AML-193 (cell line): ENCODE results near the gene BCLAF3.

Source experiments
- DNase-seq, 2 experiments: peaks; one replicate each; lab custom pipeline; 2025; lab: John Stamatoyannopoulos, UW

BCLAF3 gene

GRCh38 chrX:19990556-19991349, at the start of gene BCLAF3:
Gene BCLAF3 (minus strand): TSS chrX:19991061. CDS start chrX:19970264, 20,797 bp downstream.
- DNase-seq = peak; percentile 56 to 71

GRCh38 chrX:20038966-20039365, 48.1 kb upstream of the BCLAF3 start:
- DNase-seq = no peak

- DNase-seq = no peak
Observed at GRCh38 chrX:20037186-20037585, 46.3 kb upstream of the BCLAF3 start.

GRCh38 chrX:20032201-20032600, 41.3 kb upstream of the BCLAF3 start:
- no peak for DNase-seq

- DNase-seq = no peak
Observed at GRCh38 chrX:20029728-20030127, 38.9 kb upstream of the BCLAF3 start.

- no peak for DNase-seq
Observed at GRCh38 chrX:20028588-20028987, 37.7 kb upstream of the BCLAF3 start.

- no peak for DNase-seq
Observed at GRCh38 chrX:20026278-20026677, 35.4 kb upstream of the BCLAF3 start.

- no peak for DNase-seq
Observed at GRCh38 chrX:20019672-20020365, 29.0 kb upstream of the BCLAF3 start.

GRCh38 chrX:20016616-20016945, 25.7 kb upstream of the BCLAF3 start:
- no peak for DNase-seq

GRCh38 chrX:20015945-20016615, 25.2 kb upstream of the BCLAF3 start:
- no peak for DNase-seq

GRCh38 chrX:20015422-20015821, 24.6 kb upstream of the BCLAF3 start:
- DNase-seq = no peak

GRCh38 chrX:20011608-20012007, 20.7 kb upstream of the BCLAF3 start:
- no peak for DNase-seq

GRCh38 chrX:20007962-20008622, 17.2 kb upstream of the BCLAF3 start:
- DNase-seq = no peak

GRCh38 chrX:20005883-20006282, 15.0 kb upstream of the BCLAF3 start:
- DNase-seq = no peak

GRCh38 chrX:20001588-20001987, 10.7 kb upstream of the BCLAF3 start:
- DNase-seq = no peak

- no peak for DNase-seq
Observed at GRCh38 chrX:19991350-19991718, 473 bp upstream of the BCLAF3 start.

- peak in 1 of 2 experiments; percentile 0 for DNase-seq
Observed at GRCh38 chrX:19990151-19990555, 708 bp downstream of the BCLAF3 start.

GRCh38 chrX:19987856-19988255, 3.0 kb downstream of the BCLAF3 start:
- no peak for DNase-seq

- no peak for DNase-seq
Observed at GRCh38 chrX:19986531-19986930, 4.3 kb downstream of the BCLAF3 start.

GRCh38 chrX:19981947-19982346, 8.9 kb downstream of the BCLAF3 start:
- no peak for DNase-seq

- no peak for DNase-seq
Observed at GRCh38 chrX:19975845-19976244, 15.0 kb downstream of the BCLAF3 start.

- no peak for DNase-seq
Observed at GRCh38 chrX:19972984-19973383, 17.9 kb downstream of the BCLAF3 start.

- DNase-seq = no peak
Observed at GRCh38 chrX:19968276-19968675, 22.6 kb downstream of the BCLAF3 start.
